Loucy (cell line): ENCODE data around the gene SEMA3D.

Source experiments
- H2AFZ ChIP-seq: fragments of 200-600 bp; sonication (generic); 2 replicates; pipeline ENCODE4 v1.6.0; 2016; ENCODE audit warnings: antibody characterized with exemption, mild to moderate bottlenecking, low read length, moderate library complexity
- H3F3A ChIP-seq: fragments of 200-600 bp; 2 replicates; pipeline ENCODE4 v1.6.0; 2016; ENCODE audit warnings: antibody characterized with exemption, low read depth, mild to moderate bottlenecking
- H3K27me3 ChIP-seq: fragments of 200-600 bp; sonication (generic); 2 replicates; pipeline ENCODE4 v1.6.1; 2014; ENCODE audit warnings: low read length, mild to moderate bottlenecking; ENCODE audit not compliant: insufficient read depth, poor library complexity, severe bottlenecking
- H3K36me3 ChIP-seq: fragments of 200-600 bp; sonication (generic); 2 replicates; pipeline ENCODE4 v1.6.1; 2016; ENCODE audit warnings: low read length; ENCODE audit not compliant: insufficient read depth
- H3K4me1 ChIP-seq: fragments of 200-600 bp; sonication (generic); 2 replicates; pipeline ENCODE4 v1.5.1; 2014; ENCODE audit warnings: low read length, mild to moderate bottlenecking; ENCODE audit not compliant: insufficient read depth, poor library complexity, severe bottlenecking
- H3K4me2 ChIP-seq: fragments of 200-600 bp; sonication (generic); 2 replicates; pipeline ENCODE4 v1.6.0; 2014; ENCODE audit warnings: antibody characterized with exemption, low read length, low read depth, mild to moderate bottlenecking; ENCODE audit not compliant: poor library complexity, severe bottlenecking
- H3K4me3 ChIP-seq: fragments of 200-600 bp; sonication (generic); 2 replicates; pipeline ENCODE4 v1.5.1; 2014; ENCODE audit warnings: low read length, mild to moderate bottlenecking, mixed read lengths; ENCODE audit not compliant: poor library complexity, severe bottlenecking
- H3K79me2 ChIP-seq: fragments of 200-600 bp; sonication (generic); 2 replicates; pipeline ENCODE4 v1.6.1; 2014; ENCODE audit warnings: low read length; ENCODE audit not compliant: insufficient read depth
- H3K9ac ChIP-seq: fragments of 200-600 bp; sonication (generic); 2 replicates; pipeline ENCODE4 v1.6.0; 2014; ENCODE audit warnings: mild to moderate bottlenecking, low read depth, low read length, moderate library complexity; ENCODE audit not compliant: poor library complexity, severe bottlenecking
- H3K9me2 ChIP-seq: fragments of 200-600 bp; sonication (generic); replicated peaks from 2 replicates; pipeline ENCODE4 v1.6.1; 2016; ENCODE audit warnings: low read depth, low read length, mixed read lengths
- H3K9me3 ChIP-seq: fragments of 200-600 bp; sonication (generic); 2 replicates; pipeline ENCODE4 v1.6.1; 2014; ENCODE audit warnings: mild to moderate bottlenecking, antibody characterized with exemption, low read length, low read depth; ENCODE audit not compliant: insufficient read depth
- H4K20me1 ChIP-seq: fragments of 200-600 bp; sonication (generic); 2 replicates; pipeline ENCODE4 v1.6.0; 2014; ENCODE audit warnings: antibody characterized with exemption, low read length, mild to moderate bottlenecking; ENCODE audit not compliant: insufficient read depth, poor library complexity, severe bottlenecking
- CTCF ChIP-seq: fragments of 200-600 bp; sonication (generic); conservative IDR thresholded peaks from 2 replicates; pipeline ENCODE4 v1.5.1; 2014; ENCODE audit warnings: mild to moderate bottlenecking, antibody characterized with exemption, low read length
- EZH2phosphoT487 ChIP-seq: fragments of 200-600 bp; IDR thresholded peaks from 2 replicates; pipeline ENCODE4 v1.6.1; 2018; ENCODE audit warnings: antibody characterized with exemption, mild to moderate bottlenecking, moderate library complexity, borderline replicate concordance

The SEMA3D gene

GRCh38 chr7:85115862-85116261 lies 71.0 kb downstream of the SEMA3D start:
- H3K9me2 ChIP-seq, result no peaks in the 10 kb centered on the region
- no peaks in the 10 kb centered on the region for H3K79me2 ChIP-seq
- TF ChIP-seq CTCF (no peak), EZH2phosphoT487 (no peak)
- H4K20me1 ChIP-seq, result no peaks in the 10 kb centered on the region
- H3K4me3 ChIP-seq, result no peak overlapping the region
- H3K27me3 ChIP-seq, result no peaks in the 10 kb centered on the region
- H3K4me1 ChIP-seq, result no peaks in the 10 kb centered on the region
- no peak overlapping the region for H2AFZ ChIP-seq
- no peaks in the 10 kb centered on the region for H3K36me3 ChIP-seq
- no peak overlapping the region for H3K9ac ChIP-seq
- no peaks in the 10 kb centered on the region for H3K9me3 ChIP-seq
- H3K4me2 ChIP-seq, result no peak overlapping the region
- no peaks in the 10 kb centered on the region for H3F3A ChIP-seq

- TF ChIP-seq EZH2phosphoT487, result no peak
- TF ChIP-seq CTCF, result no peak
- no peaks in the 10 kb centered on the region for H3K27me3 ChIP-seq
- no peak overlapping the region for H3K4me2 ChIP-seq
- H3K4me1 ChIP-seq, result no peaks in the 10 kb centered on the region
- no peak overlapping the region for H2AFZ ChIP-seq
- no peak overlapping the region for H3K4me3 ChIP-seq
- no peaks in the 10 kb centered on the region for H4K20me1 ChIP-seq
- no peaks in the 10 kb centered on the region for H3K36me3 ChIP-seq
- H3K79me2 ChIP-seq, result no peaks in the 10 kb centered on the region
- H3K9me2 ChIP-seq, result no peaks in the 10 kb centered on the region
- no peaks in the 10 kb centered on the region for H3F3A ChIP-seq
- no peak overlapping the region for H3K9ac ChIP-seq
- H3K9me3 ChIP-seq, result no peaks in the 10 kb centered on the region
Measured at GRCh38 chr7:85115006-85115405, 71.8 kb downstream of the SEMA3D start.

- Histone ChIP-seq H3K27me3 (no peaks in the 10 kb centered on the region), H3F3A (no peaks in the 10 kb centered on the region), H3K79me2 (no peaks in the 10 kb centered on the region), H3K4me1 (no peaks in the 10 kb centered on the region), H4K20me1 (no peaks in the 10 kb centered on the region), H2AFZ (no peak overlapping the region), H3K9me2 (no peaks in the 10 kb centered on the region), H3K36me3 (no peaks in the 10 kb centered on the region), H3K4me3 (no peak overlapping the region), H3K9ac (no peak overlapping the region), H3K4me2 (no peak overlapping the region), H3K9me3 (no peaks in the 10 kb centered on the region)
- TF ChIP-seq CTCF (no peak), EZH2phosphoT487 (no peak)
Measured at GRCh38 chr7:85114342-85114741, 72.5 kb downstream of the SEMA3D start.
